ENCODE measurements around the gene PPAT. TPM values are rescaled to one million over a fixed set of nuclear protein-coding genes. Genes with fewer than 3 reads are reported as not detected.
A peak's percentile ranks its signal among the peaks of the same experiment; 100 is the strongest.

Gene PPAT
- total RNA-seq, 1 donor from 2014 or later: 14.0 TPM

- Mint-ChIP-seq H3K4me1 (ENCODE audit: unreplicated experiment) (peaks cover 23% of the 10 kb centered on the region), H3K27ac (ENCODE audit: unreplicated experiment) (no peak overlapping the region), H3K36me3 (ENCODE audit: unreplicated experiment) (no peaks in the 10 kb centered on the region), H3K4me3 (ENCODE audit: unreplicated experiment) (no peak overlapping the region), H3K9me3 (ENCODE audit: unreplicated experiment) (no peaks in the 10 kb centered on the region), H3K27me3 (ENCODE audit: unreplicated experiment) (no peaks in the 10 kb centered on the region)
- no peak for TF ChIP-seq CTCF (IDR thresholded peaks at IDR 0.05)
- DNase-seq (ENCODE audit: extremely low spot score, unreplicated experiment): no peak
These were observed 21.2 kb downstream of the PPAT start for GRCh38 chr4:56414135-56414670.

GRCh38 chr4:56410247-56411062 lies 25.0 kb downstream of the PPAT start:
- Mint-ChIP-seq H3K4me3 (ENCODE audit: unreplicated experiment) (peak overlapping the region; percentile 79), H3K4me1 (ENCODE audit: unreplicated experiment) (peaks cover 23% of the 10 kb centered on the region), H3K36me3 (ENCODE audit: unreplicated experiment) (peaks cover 4% of the 10 kb centered on the region), H3K9me3 (ENCODE audit: unreplicated experiment) (no peaks in the 10 kb centered on the region), H3K27me3 (ENCODE audit: unreplicated experiment) (no peaks in the 10 kb centered on the region), H3K27ac (ENCODE audit: unreplicated experiment) (peak overlapping the region; percentile 99)
- peak; percentile 86 for DNase-seq (ENCODE audit: extremely low spot score, unreplicated experiment)
- no peak for TF ChIP-seq CTCF (IDR thresholded peaks at IDR 0.05)

GRCh38 chr4:56409511-56410090 lies 25.8 kb downstream of the PPAT start:
- Mint-ChIP-seq H3K27ac (ENCODE audit: unreplicated experiment) (peak overlapping the region; percentile 99), H3K4me3 (ENCODE audit: unreplicated experiment) (peak overlapping the region; percentile 79), H3K36me3 (ENCODE audit: unreplicated experiment) (peaks cover 5% of the 10 kb centered on the region), H3K27me3 (ENCODE audit: unreplicated experiment) (no peaks in the 10 kb centered on the region), H3K4me1 (ENCODE audit: unreplicated experiment) (peaks cover 23% of the 10 kb centered on the region), H3K9me3 (ENCODE audit: unreplicated experiment) (no peaks in the 10 kb centered on the region)
- no peak for TF ChIP-seq CTCF (IDR thresholded peaks at IDR 0.05)
- DNase-seq (ENCODE audit: extremely low spot score, unreplicated experiment): no peak

GRCh38 chr4:56408978-56409377 lies 26.4 kb downstream of the PPAT start:
- DNase-seq (ENCODE audit: extremely low spot score, unreplicated experiment): no peak
- Mint-ChIP-seq H3K27me3 (ENCODE audit: unreplicated experiment) (no peaks in the 10 kb centered on the region), H3K9me3 (ENCODE audit: unreplicated experiment) (no peaks in the 10 kb centered on the region), H3K4me3 (ENCODE audit: unreplicated experiment) (no peak overlapping the region), H3K4me1 (ENCODE audit: unreplicated experiment) (peaks cover 23% of the 10 kb centered on the region), H3K27ac (ENCODE audit: unreplicated experiment) (peak overlapping the region; percentile 99), H3K36me3 (ENCODE audit: unreplicated experiment) (peaks cover 5% of the 10 kb centered on the region)
- TF ChIP-seq CTCF (IDR thresholded peaks at IDR 0.05): no peak

- TF ChIP-seq CTCF (IDR thresholded peaks at IDR 0.05): no peak
- H3K27ac Mint-ChIP-seq (ENCODE audit: unreplicated experiment): no peak overlapping the region
- no peaks in the 10 kb centered on the region for H3K27me3 Mint-ChIP-seq (ENCODE audit: unreplicated experiment)
These were observed 29.3 kb downstream of the PPAT start for GRCh38 chr4:56406151-56406550.

More at GRCh38 chr4:56406151-56406550, 29.3 kb downstream of the PPAT start:
- H3K9me3 Mint-ChIP-seq (ENCODE audit: unreplicated experiment): no peaks in the 10 kb centered on the region
- H3K36me3 Mint-ChIP-seq (ENCODE audit: unreplicated experiment): peaks cover 5% of the 10 kb centered on the region
- H3K4me1 Mint-ChIP-seq (ENCODE audit: unreplicated experiment): peaks cover 18% of the 10 kb centered on the region
- DNase-seq (ENCODE audit: extremely low spot score, unreplicated experiment): no peak
- no peak overlapping the region for H3K4me3 Mint-ChIP-seq (ENCODE audit: unreplicated experiment)
